HUDEP-2 (cell line): Measurements from ENCODE around the gene MSX1.

ENCODE experiments used
- DNase-seq, 76 experiments: peaks; one replicate each; lab custom pipeline; 2025; ENCODE audit not compliant: unreplicated experiment in 76 of 76; lab: John Stamatoyannopoulos, UW

MSX1 gene

GRCh38 chr4:4838936-4839810, 20.3 kb upstream of the MSX1 start:
- DNase-seq, result no peak

GRCh38 chr4:4840351-4840750, 19.1 kb upstream of the MSX1 start:
- no peak for DNase-seq

- DNase-seq, result no peak
Observed at GRCh38 chr4:4841156-4841555, 18.3 kb upstream of the MSX1 start.

- no peak for DNase-seq
Observed at GRCh38 chr4:4842476-4843441, 16.7 kb upstream of the MSX1 start.

- no peak for DNase-seq
Observed at GRCh38 chr4:4843635-4844291, 15.7 kb upstream of the MSX1 start.

- DNase-seq, result no peak
Observed at GRCh38 chr4:4845027-4845426, 14.4 kb upstream of the MSX1 start.

GRCh38 chr4:4847011-4847410, 12.5 kb upstream of the MSX1 start:
- DNase-seq, result no peak

- DNase-seq, result no peak
Observed at GRCh38 chr4:4848540-4848939, 10.9 kb upstream of the MSX1 start.

- no peak for DNase-seq
Observed at GRCh38 chr4:4849106-4849505, 10.4 kb upstream of the MSX1 start.

GRCh38 chr4:4849524-4850193, 9.8 kb upstream of the MSX1 start:
- DNase-seq, result no peak

- no peak for DNase-seq
Observed at GRCh38 chr4:4851081-4851480, 8.4 kb upstream of the MSX1 start.

GRCh38 chr4:4851906-4852305, 7.6 kb upstream of the MSX1 start:
- DNase-seq, result no peak

GRCh38 chr4:4852591-4853362, 6.7 kb upstream of the MSX1 start:
- no peak for DNase-seq

- DNase-seq, result no peak
Observed at GRCh38 chr4:4853371-4853823, 6.1 kb upstream of the MSX1 start.

GRCh38 chr4:4853921-4854648, 5.4 kb upstream of the MSX1 start:
- no peak for DNase-seq

- DNase-seq, result no peak
Observed at GRCh38 chr4:4854649-4855295, 4.7 kb upstream of the MSX1 start.

- DNase-seq, result no peak
Observed at GRCh38 chr4:4855301-4856070, 4.0 kb upstream of the MSX1 start.
